ENCODE results near the gene GPX8.

Gene GPX8

GRCh38 chr5:55146543-55147151, 13.3 kb upstream of the GPX8 start:
- Histone ChIP-seq H3K4me3 (ENCODE audit: low read length) (no peak overlapping the region), H3K4me1 (ENCODE audit: control insufficient read depth, insufficient read depth, low read length) (no peaks in the 10 kb centered on the region), H3K9me3 (ENCODE audit: control insufficient read depth, low read length) (no peaks in the 10 kb centered on the region), H3K36me3 (ENCODE audit: control insufficient read depth, insufficient read depth, low read length, severe bottlenecking) (no peaks in the 10 kb centered on the region), H3K9ac (ENCODE audit: low read length) (no peak overlapping the region), H3K27me3 (replicated peaks; ENCODE audit: control insufficient read depth, insufficient read depth, low read length) (no peaks in the 10 kb centered on the region)
- DNase-seq (ENCODE audit: low read depth), result peak; percentile 93

GRCh38 chr5:55149308-55149795, 10.6 kb upstream of the GPX8 start:
- Histone ChIP-seq H3K9ac (ENCODE audit: low read length) (no peak overlapping the region), H3K27me3 (replicated peaks; ENCODE audit: control insufficient read depth, insufficient read depth, low read length) (no peaks in the 10 kb centered on the region), H3K4me1 (ENCODE audit: control insufficient read depth, insufficient read depth, low read length) (peaks cover 2% of the 10 kb centered on the region), H3K36me3 (ENCODE audit: control insufficient read depth, insufficient read depth, low read length, severe bottlenecking) (no peaks in the 10 kb centered on the region), H3K9me3 (ENCODE audit: control insufficient read depth, low read length) (no peaks in the 10 kb centered on the region), H3K4me3 (ENCODE audit: low read length) (no peak overlapping the region)
- DNase-seq (ENCODE audit: low read depth), result no peak

DNA sequence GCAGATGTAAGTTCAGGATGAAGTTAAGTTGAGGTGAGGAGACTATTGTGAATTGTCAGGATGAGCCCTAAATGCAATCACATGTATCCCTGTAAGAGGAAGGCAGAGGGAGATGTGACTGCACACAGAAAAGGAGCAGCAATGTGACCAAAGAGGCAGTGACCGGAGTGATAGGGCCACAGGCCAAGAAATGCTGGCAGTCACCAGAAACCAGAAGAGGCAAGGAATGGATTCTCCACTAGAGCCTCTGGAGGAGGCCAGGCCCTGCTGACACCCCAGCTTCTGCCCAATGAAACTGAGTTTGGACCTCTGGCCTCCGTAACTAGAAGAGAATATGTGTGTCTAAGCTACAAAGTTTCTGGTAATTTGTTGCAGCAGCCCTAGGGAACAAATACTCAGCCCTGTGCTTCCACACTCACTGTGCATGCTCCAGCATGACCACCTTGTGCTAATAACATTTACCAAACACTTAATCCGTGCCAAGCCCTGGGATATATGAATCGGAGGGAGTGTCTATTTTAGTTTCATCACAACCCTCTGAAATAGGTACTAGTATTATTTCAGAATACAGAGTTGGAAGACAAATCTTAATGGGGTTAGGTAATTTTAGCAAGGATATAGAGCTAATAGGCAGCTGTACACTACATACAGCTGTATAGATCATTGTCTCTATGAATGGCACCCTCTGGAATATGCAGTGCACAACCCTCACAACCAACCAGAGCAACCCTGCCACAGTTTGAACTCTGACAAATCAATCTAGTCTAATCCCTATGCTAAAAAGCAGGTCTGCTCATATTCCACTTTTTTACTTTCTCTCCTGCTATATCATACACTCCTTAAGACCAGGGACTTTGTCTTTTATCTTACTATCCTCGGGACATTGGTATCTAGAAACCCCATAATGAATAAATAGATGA, 7.8 kb upstream of the GPX8 start:
- no peaks in the 10 kb centered on the region for H3K27me3 ChIP-seq (replicated peaks; ENCODE audit: control insufficient read depth, insufficient read depth, low read length)
- H3K4me3 ChIP-seq (ENCODE audit: low read length), result no peak overlapping the region
- H3K9me3 ChIP-seq (ENCODE audit: control insufficient read depth, low read length), result no peaks in the 10 kb centered on the region
- DNase-seq (ENCODE audit: low read depth), result peak; percentile 78
- peaks cover 13% of the 10 kb centered on the region for H3K4me1 ChIP-seq (ENCODE audit: control insufficient read depth, insufficient read depth, low read length)
- no peaks in the 10 kb centered on the region for H3K36me3 ChIP-seq (ENCODE audit: control insufficient read depth, insufficient read depth, low read length, severe bottlenecking)
- H3K9ac ChIP-seq (ENCODE audit: low read length), result no peak overlapping the region

DNA sequence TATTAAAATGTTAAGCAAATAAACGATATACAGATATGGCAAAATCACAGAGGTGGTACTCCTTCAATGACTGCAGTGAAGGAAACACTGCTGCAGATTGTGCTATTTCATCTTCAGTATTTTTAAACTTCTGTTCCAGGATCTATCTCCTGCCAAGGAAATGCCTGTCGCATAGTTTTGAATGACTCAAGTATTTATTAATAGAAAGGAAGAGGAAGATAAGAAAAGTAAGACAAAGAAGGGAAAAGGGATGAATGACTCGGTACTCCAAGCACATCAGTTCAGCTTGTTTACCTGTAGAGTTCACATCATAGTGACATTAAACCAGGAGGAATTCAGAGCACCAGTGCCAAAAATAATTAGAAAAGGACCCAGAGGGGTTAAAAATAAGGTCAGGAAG, 5.1 kb upstream of the GPX8 start:
- H3K9me3 ChIP-seq (ENCODE audit: control insufficient read depth, low read length), result no peaks in the 10 kb centered on the region
- peak; percentile 48 for DNase-seq (ENCODE audit: low read depth)
- no peaks in the 10 kb centered on the region for H3K36me3 ChIP-seq (ENCODE audit: control insufficient read depth, insufficient read depth, low read length, severe bottlenecking)
- H3K4me3 ChIP-seq (ENCODE audit: low read length), result no peak overlapping the region
- no peaks in the 10 kb centered on the region for H3K27me3 ChIP-seq (replicated peaks; ENCODE audit: control insufficient read depth, insufficient read depth, low read length)
- no peak overlapping the region for H3K9ac ChIP-seq (ENCODE audit: low read length)
- peaks cover 13% of the 10 kb centered on the region for H3K4me1 ChIP-seq (ENCODE audit: control insufficient read depth, insufficient read depth, low read length)

DNA sequence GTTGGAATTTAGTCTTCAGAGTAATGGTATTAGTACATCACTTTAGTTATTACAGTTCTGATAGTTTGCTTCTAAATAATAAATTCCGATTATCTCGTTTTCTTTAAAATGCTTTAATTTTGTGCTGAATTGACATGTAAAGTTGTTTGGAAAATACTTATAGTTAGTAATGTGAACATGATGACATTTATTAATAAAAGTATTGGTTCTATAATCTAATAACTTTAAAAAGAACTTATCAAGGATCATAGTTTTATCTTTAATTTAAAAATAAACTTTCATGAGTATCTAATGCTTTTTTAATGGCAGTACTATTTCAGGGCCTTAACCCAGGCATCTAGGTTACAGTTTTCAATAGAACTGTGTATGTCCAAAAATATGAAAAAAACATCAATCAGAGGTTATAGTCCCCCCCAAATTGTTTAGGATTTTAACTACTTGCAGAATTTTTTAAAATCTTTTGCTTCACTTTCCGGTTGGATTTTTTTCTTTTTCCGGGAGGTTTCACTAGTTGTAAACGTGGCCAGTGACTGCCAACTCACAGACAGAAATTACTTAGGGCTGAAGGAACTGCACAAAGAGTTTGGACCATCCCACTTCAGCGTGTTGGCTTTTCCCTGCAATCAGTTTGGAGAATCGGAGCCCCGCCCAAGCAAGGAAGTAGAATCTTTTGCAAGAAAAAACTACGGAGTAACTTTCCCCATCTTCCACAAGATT, 680 bp downstream of the GPX8 start:
- Histone ChIP-seq H3K27me3 (replicated peaks; ENCODE audit: control insufficient read depth, insufficient read depth, low read length) (no peaks in the 10 kb centered on the region), H3K4me3 (ENCODE audit: low read length) (peak overlapping the region; percentile 87), H3K9me3 (ENCODE audit: control insufficient read depth, low read length) (no peaks in the 10 kb centered on the region), H3K36me3 (ENCODE audit: control insufficient read depth, insufficient read depth, low read length, severe bottlenecking) (peaks cover 22% of the 10 kb centered on the region), H3K9ac (ENCODE audit: low read length) (peak overlapping the region; percentile 95), H3K4me1 (ENCODE audit: control insufficient read depth, insufficient read depth, low read length) (peaks cover 15% of the 10 kb centered on the region)
- DNase-seq (ENCODE audit: low read depth), result peak; percentile 97

DNA sequence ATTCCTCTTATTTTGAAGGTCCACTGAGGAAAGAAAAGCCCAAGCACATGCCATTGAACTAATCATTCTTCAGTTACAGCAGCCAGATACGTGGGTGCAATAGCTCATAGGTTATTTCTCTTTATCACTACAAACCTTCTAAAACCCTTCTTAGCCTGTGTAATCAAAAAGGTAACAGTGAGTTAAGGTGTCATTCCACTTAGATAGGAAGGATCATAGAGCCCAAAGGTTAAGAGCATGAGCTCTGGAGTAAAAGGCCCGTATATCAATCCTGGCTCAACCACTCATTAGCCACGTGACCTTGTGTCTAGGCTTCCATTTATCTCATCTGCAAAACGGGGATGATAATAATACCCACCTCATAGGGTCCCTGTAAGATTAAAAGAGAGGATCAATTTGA, 2.7 kb downstream of the GPX8 start:
- peak overlapping the region; percentile 87 for H3K4me3 ChIP-seq (ENCODE audit: low read length)

GRCh38 chr5:55171471-55171870, 11.5 kb downstream of the GPX8 start:
- peaks cover 26% of the 10 kb centered on the region for H3K27me3 ChIP-seq (replicated peaks; ENCODE audit: control insufficient read depth, insufficient read depth, low read length)
- no peak for DNase-seq (ENCODE audit: low read depth)
- no peaks in the 10 kb centered on the region for H3K9me3 ChIP-seq (ENCODE audit: control insufficient read depth, low read length)

More for the DNA sequence above, 2.7 kb downstream of the GPX8 start:
- Histone ChIP-seq H3K9me3 (ENCODE audit: control insufficient read depth, low read length) (no peaks in the 10 kb centered on the region), H3K9ac (ENCODE audit: low read length) (no peak overlapping the region), H3K27me3 (replicated peaks; ENCODE audit: control insufficient read depth, insufficient read depth, low read length) (no peaks in the 10 kb centered on the region), H3K4me1 (ENCODE audit: control insufficient read depth, insufficient read depth, low read length) (peaks cover 15% of the 10 kb centered on the region), H3K36me3 (ENCODE audit: control insufficient read depth, insufficient read depth, low read length, severe bottlenecking) (peaks cover 25% of the 10 kb centered on the region)
- DNase-seq (ENCODE audit: low read depth), result no peak

DNA sequence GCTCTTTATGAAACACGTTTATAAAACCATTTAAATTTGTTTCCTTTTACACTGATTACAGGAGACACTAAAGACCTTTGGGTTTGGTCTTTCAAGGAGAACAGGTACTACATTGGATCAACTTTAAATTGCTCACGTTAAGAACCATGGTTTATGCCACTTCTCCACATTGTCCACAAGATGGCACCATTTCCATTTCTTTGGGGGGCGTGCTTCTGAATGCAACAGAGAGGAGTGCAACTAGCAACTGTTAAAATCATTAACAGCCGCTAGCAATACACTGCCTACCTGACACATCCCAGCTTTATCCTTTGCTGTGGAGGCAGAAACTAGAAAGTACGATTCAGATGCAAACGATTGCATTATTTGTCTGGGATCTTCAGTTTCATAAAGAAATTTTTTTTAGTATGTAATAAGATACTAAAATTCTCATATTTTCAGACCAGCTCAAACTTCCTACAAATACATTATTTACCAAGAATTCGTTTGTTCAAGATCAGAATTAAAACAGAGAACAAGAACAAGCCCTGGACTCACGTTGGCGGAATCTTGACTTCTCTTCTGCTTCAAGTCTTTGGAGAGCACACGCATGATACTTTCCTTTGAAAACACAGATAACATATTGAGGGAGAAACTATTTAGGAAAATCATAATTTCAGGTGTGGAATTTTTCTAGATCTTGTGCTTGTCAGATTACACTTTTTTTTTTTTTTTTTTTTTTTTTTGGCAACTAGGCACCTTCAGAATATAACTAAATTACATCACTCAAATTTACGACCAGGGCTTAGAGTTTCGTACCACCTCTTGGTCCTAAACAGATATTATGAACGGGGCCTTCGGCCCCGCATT, 12.3 kb downstream of the GPX8 start:
- peak overlapping the region; percentile 86 for H3K4me3 ChIP-seq (ENCODE audit: low read length)
- peaks cover 33% of the 10 kb centered on the region for H3K27me3 ChIP-seq (replicated peaks; ENCODE audit: control insufficient read depth, insufficient read depth, low read length)
- peak; percentile 92 for DNase-seq (ENCODE audit: low read depth)

More at GRCh38 chr5:55171471-55171870, 11.5 kb downstream of the GPX8 start:
- Histone ChIP-seq H3K36me3 (ENCODE audit: control insufficient read depth, insufficient read depth, low read length, severe bottlenecking) (peaks cover 4% of the 10 kb centered on the region), H3K4me1 (ENCODE audit: control insufficient read depth, insufficient read depth, low read length) (peaks cover 18% of the 10 kb centered on the region), H3K4me3 (ENCODE audit: low read length) (no peak overlapping the region), H3K9ac (ENCODE audit: low read length) (no peak overlapping the region)

DNA sequence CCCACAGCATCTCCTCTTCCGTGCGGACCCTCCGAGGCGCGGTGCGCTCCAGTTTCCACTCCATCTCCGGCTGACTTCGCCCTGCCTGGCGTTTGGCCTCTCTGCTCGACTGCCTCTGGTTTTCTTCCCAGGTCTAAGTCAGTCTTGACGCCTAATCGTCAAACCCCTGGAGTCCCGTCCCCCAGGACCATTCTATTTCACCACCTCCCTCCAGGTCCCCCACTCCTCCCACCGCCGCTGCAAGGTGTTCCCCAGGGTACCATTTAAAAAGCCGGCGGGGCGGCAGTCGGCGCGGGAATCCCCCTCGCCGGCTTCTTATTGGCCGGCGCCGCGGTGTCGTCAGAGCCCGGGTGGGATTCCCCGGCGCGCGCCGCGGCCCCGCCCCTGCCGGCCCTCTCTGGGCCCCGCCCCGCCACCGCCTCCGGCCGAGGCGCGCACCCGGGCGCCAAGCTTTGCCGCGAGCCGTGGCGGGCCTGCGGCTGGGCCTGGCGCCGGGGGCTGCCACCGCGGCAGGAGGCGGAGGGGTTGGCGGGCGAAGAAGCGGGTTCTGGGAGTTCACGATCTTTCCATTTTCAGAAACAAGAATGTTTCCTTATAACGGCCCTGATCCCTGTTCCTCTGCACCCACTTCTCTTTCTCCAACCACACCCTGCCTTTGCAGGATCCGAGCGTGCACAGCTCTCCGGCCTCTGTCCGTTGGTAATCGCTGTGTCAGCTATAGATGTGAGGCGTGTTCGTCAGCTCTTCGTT, 13.1 kb downstream of the GPX8 start, which contains the start of gene CDC20B:
Gene CDC20B, minus strand, starts transcription at position 241 of the 750 bp plus-strand sequence. Its CDS starts 177 bp downstream, at position 64.
- no peaks in the 10 kb centered on the region for H3K9me3 ChIP-seq (ENCODE audit: control insufficient read depth, low read length)
- H3K4me3 ChIP-seq (ENCODE audit: low read length), result peak within 1 kb of the TSS; percentile 86
- H3K4me1 ChIP-seq (ENCODE audit: control insufficient read depth, insufficient read depth, low read length), result peaks cover 20% of the 10 kb centered on the region
- peak; percentile 95 for DNase-seq (ENCODE audit: low read depth)
- H3K27me3 ChIP-seq (replicated peaks; ENCODE audit: control insufficient read depth, insufficient read depth, low read length), result peaks cover 39% of the 10 kb centered on the region
- H3K36me3 ChIP-seq (ENCODE audit: control insufficient read depth, insufficient read depth, low read length, severe bottlenecking), result no peaks in the 10 kb centered on the region
- H3K9ac ChIP-seq (ENCODE audit: low read length), result peak within 1 kb of the TSS; percentile 76

More for the DNA sequence above, 12.3 kb downstream of the GPX8 start:
- Histone ChIP-seq H3K4me1 (ENCODE audit: control insufficient read depth, insufficient read depth, low read length) (peaks cover 20% of the 10 kb centered on the region), H3K9me3 (ENCODE audit: control insufficient read depth, low read length) (no peaks in the 10 kb centered on the region), H3K9ac (ENCODE audit: low read length) (peak overlapping the region; percentile 47), H3K36me3 (ENCODE audit: control insufficient read depth, insufficient read depth, low read length, severe bottlenecking) (peaks cover under 1% of the 10 kb centered on the region)

Measured in adipocyte (in vitro differentiated cells).